WTC11 (cell line): Measurements from ENCODE around the gene TSC22D2.

Experiments
- CTCF ChIP-seq: fragments of 200-600 bp; IDR thresholded peaks from 2 replicates; pipeline ENCODE4 v1.8.0; 2022; ENCODE audit warnings: antibody characterized with exemption
- ETV6 ChIP-seq: sonication (generic); formaldehyde crosslinking; IDR thresholded peaks from 2 replicates; pipeline ENCODE4 v1.8.1; 2022; ENCODE audit warnings: mild to moderate bottlenecking, missing genetic modification reagents
- FOXK1 ChIP-seq: sonication (generic); formaldehyde crosslinking; IDR thresholded peaks from 2 replicates; pipeline ENCODE4 v1.8.0; 2022; ENCODE audit warnings: mild to moderate bottlenecking, moderate library complexity, missing genetic modification reagents
- HMGXB4 ChIP-seq: sonication (generic); formaldehyde crosslinking; IDR thresholded peaks from 2 replicates; pipeline ENCODE4 v1.8.1; 2023; ENCODE audit warnings: mild to moderate bottlenecking, moderate library complexity, missing genetic modification reagents
- MAX ChIP-seq: sonication (generic); formaldehyde crosslinking; IDR thresholded peaks from 2 replicates; pipeline ENCODE4 v1.8.0; 2022; ENCODE audit warnings: mild to moderate bottlenecking, missing genetic modification reagents
- MLX ChIP-seq: sonication (generic); formaldehyde crosslinking; IDR thresholded peaks from 2 replicates; pipeline ENCODE4 v1.8.1; 2023; ENCODE audit warnings: mild to moderate bottlenecking, missing genetic modification reagents, moderate library complexity
- PREB ChIP-seq: sonication (generic); formaldehyde crosslinking; IDR thresholded peaks from 2 replicates; pipeline ENCODE4 v1.8.1; 2022; ENCODE audit warnings: mild to moderate bottlenecking, missing genetic modification reagents, moderate library complexity, borderline replicate concordance
- RELA ChIP-seq: sonication (generic); formaldehyde crosslinking; IDR thresholded peaks from 2 replicates; pipeline ENCODE4 v1.8.1; 2022; ENCODE audit warnings: missing genetic modification reagents, mild to moderate bottlenecking, borderline replicate concordance
- SMAD3 ChIP-seq: sonication (generic); formaldehyde crosslinking; IDR thresholded peaks from 2 replicates; pipeline ENCODE4 v1.8.0; 2022; ENCODE audit warnings: missing genetic modification reagents, mild to moderate bottlenecking, borderline replicate concordance
- TCF7 ChIP-seq: sonication (generic); formaldehyde crosslinking; IDR thresholded peaks from 2 replicates; pipeline ENCODE4 v1.8.0; 2022; ENCODE audit warnings: mild to moderate bottlenecking, low read depth, missing genetic modification reagents, moderate library complexity
- TEAD1 ChIP-seq: sonication (generic); formaldehyde crosslinking; IDR thresholded peaks from 2 replicates; pipeline ENCODE4 v1.8.0; 2022; ENCODE audit warnings: mild to moderate bottlenecking, missing genetic modification reagents
- USF1 ChIP-seq: sonication (generic); formaldehyde crosslinking; IDR thresholded peaks from 2 replicates; pipeline ENCODE4 v1.8.0; 2022; ENCODE audit warnings: mild to moderate bottlenecking, missing genetic modification reagents
- ZNF121 ChIP-seq: sonication (generic); formaldehyde crosslinking; IDR thresholded peaks from 2 replicates; pipeline ENCODE4 v1.8.0; 2023; ENCODE audit warnings: missing genetic modification reagents
- TF ChIP-seq, protein P1 (sequence below): fragments of 250-450 bp; sonication (Bioruptor Pico); conservative IDR thresholded peaks from 2 replicates; pipeline ENCODE4 v1.9.0; 2021; ENCODE audit warnings: mild to moderate bottlenecking

DNA sequence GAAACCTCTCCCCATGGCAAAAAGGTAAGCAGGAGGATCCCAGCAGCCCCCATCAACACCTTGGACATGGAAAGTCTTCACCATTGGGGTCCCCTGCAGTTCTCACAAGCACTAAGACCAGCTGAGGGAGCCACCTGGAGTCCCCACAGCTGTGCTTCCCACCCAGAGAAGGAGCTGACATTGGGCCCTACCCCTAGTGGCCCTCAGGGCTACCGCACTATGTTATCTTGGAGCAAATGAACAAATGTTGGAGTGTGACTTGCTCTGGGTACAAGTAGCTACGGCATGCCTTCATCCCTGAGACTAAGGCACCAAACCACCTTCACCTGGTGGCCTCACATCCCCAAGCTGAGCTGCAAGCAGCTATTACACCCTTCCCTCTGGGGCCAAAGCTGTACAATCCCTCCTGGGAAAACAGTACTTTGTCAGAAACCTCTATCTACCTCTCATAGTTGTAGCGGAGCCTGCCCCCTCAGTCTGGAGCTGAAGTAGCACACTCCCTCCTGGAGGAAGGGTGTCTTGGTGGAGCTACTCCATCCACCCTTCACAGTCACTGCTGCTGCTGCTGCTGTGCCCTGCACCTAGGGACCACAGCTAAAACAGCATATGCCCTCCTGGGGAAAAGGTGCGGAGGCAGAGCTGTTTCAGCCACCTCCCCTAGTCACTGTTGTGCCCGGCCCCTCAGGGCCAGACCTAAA is 95.5 kb downstream of the TSC22D2 start:
- TF ChIP-seq USF1 (CRISPR knock-in tag) (no peak), CTCF (no peak), HMGXB4 (CRISPR knock-in tag) (no peak), MAX (no peak), FOXK1 (no peak), PREB (CRISPR knock-in tag) (no peak), RELA (CRISPR knock-in tag) (no peak), ETV6 (no peak), MLX (CRISPR knock-in tag) (no peak), TCF7 (CRISPR knock-in tag) (no peak), TEAD1 (CRISPR knock-in tag) (no peak), SMAD3 (CRISPR knock-in tag) (no peak), ZNF121 (CRISPR knock-in tag) (no peak)
- TF ChIP-seq, protein P1, sequence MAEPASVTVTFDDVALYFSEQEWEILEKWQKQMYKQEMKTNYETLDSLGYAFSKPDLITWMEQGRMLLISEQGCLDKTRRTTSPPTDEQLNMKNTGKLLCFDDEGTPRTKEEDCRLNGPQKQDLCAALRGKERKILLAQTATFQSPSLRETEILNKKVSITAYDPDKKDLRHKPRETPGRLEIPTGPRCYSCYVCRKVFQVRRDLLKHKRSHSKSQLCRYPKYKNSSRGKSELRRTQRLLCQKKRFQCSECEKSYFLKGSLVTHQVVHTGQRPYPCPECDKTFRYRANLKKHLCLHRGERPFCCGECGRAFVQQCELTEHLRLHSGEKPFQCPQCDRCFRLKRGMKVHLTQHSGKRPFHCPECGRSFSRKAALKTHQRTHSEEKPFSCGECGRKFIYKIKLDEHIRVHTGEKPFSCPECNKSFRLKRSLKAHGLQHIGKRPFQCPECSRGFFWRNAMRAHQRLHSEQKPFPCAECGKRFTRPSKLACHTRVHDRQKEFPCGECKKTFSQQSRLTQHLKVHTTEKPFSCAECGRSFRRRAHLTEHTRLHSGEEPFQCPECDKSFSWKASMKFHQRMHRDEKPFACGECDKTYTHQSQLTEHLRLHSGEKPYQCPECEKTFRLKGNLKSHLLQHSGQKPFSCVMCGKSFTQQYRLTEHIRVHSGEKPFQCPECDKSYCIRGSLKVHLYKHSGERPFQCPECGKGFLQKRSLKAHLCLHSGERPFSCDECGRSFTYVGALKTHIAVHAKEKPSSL = no peak
